HG02678 (cell line): ENCODE measurements around the gene CYREN.
"Not testable (repeated sequence)": the region's sequence is repeated elsewhere in the genome, so short reads cannot be mapped to it uniquely, and the experiment has no call there.

Experiments
- ATAC-seq: cut with Tn5 transposase; IDR thresholded peaks from one replicate; pipeline ENCODE4 v1.9.1; 2021; ENCODE audit warnings: mild to moderate bottlenecking, moderate library complexity; ENCODE audit not compliant: unreplicated experiment

The CYREN gene

DNA sequence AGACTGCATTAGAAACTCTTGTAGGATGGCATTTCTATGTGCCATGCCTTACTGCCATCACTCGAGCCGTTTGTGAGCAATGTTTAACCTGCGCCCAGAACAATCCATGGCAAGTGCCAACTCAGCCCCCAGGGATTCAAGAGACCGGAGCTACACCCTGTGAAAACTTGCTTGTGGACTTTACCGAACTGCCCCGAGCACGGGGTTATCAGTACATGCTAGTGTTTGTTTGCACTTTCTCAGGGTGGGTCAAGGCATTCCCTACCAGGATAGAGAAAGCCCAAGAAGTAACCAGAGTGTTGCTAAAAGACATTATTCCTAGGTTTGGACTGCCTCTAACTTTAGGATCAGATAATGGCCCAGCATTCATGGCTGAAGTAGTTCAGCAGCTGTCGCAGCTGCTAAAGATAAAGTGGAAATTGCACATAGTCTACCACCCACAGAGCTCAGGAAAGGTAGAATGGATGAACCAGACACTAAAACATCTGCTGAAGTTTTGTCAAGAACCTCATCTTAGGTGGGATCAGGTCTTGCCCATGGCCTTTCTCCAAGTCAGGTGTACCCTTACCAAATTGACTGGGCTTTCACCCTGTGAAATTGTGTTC lies 8.9 kb upstream of the CYREN start:
- no peak for ATAC-seq

DNA sequence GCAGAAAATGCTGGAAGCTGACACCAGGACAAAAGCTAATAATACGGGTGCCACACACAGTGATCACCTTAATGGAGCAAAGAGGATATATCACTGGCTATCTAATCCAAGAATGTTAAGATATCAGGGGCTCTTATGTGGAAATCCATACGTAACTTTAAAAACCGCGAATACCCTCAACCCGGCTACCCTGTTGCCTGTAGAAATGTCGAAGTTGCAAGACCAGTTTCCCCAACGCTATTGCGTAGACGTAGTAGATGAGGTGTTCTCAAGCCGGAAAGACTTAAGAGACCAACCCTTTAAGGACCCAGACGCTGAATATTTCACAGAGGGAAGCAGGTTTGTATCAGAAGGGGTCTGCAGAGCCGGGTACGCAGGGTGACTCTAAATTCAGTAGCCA lies 7.9 kb upstream of the CYREN start:
- no peak for ATAC-seq

DNA sequence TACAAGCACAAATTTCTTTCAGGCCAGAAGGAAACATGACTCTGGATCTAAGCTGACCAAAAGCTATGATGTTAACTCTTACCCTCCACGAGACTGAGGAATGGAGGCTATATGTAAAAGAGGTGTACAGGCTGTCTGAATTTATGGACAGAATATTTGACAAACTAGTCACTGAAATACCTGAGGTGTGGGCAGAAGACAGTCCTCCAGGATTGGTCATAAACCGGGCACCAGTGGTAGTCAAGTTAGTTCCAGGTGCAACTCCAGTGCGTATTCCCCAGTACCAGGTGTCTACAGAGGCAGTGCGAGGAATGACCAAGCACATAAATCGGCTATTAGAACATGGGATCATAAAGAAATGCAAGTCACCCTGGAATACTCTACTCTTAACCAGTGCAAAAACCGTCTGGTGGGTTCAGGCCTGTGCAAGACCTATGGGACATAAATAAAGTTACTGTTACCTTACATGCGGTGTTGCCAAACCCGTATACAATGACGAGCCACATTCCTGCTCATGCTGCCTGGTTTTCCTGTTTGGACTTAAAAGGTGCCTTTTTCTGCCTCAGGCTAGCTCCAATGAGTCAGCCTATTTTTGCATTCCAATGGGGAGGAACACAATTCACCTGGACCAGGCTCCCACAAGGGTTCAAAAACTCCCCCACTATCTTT lies 6.7 kb upstream of the CYREN start:
- ATAC-seq, result no peak

DNA sequence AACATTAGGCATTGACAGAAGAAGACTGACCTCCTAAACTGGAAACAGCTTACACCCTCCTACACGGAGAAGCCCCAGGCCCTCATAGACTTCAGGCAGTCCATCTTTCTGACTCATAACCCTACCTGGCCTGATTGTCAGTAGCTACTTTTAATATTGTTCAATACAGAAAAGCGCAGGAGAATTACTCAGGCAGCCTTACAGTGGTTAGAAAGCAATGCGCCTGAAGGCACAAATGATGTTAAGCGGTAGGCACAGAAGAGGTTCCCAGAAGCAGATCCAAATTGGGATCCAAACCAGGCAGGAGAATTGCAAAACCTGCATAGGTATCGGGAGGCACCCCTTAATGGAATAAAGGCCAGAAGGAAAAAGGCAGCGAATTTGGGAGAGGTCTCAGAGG lies 5.4 kb upstream of the CYREN start:
- no peak for ATAC-seq

DNA sequence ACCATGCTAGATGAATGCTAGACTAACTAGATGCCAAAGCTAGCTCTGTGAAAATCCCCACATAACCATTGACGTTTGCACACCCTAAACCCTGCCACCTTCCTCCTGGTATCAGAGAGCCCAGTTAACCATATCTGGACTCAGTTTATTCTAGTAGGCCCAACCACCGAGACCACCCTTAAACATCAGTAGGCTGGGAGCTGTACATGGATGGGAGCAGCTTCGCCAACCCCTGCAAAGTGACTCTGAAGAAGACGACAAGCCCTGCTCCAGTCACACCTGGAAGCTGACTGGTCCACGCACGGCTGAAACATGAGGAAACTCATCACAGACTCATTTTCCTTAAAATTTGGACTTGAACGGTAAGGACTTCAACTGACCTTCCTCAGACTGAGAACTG lies 4.4 kb upstream of the CYREN start:
- ATAC-seq, result no peak

GRCh38 chr7:135173916-135174315 lies 3.4 kb upstream of the CYREN start:
- not testable (repeated sequence) for ATAC-seq

DNA sequence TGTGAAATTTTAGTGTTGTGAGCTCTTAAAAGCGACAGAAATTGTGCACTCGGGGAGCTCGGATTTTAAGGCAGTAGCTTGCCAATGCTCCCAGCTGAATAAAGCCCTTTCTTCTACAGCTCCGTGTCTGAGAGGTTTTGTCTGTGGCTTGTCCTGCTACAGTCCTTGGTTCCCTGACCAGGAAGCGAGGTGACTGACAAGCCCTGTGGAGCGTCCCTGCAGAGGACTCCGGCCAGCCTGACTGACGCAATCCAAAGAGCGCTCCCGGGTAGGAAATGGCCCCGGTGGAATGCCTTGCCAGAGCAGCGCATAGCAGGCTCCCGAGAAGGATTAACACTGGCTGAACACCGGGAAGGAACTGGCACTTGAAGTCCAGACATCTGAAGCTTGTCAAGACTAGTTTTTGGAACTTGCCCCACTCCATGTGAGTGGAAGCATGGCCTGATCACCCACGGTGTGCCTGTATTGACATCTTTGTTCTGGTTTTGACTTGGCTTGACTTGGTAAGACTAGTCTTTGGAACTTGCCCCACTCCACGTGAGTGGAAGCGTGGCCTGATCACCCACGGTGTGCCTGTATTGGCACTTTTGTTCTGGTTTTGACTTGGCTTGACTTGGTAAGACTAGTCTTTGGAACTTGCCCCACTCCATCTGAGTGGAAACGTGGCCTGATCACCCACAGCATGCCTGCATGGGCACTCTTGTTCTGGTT lies 1.2 kb upstream of the CYREN start:
- ATAC-seq, result not testable (repeated sequence)

- peak; percentile 26 for ATAC-seq
These were observed 533 bp upstream of the CYREN start for GRCh38 chr7:135170998-135171481.

- ATAC-seq, result no peak
These were observed 588 bp downstream of the CYREN start for GRCh38 chr7:135169964-135170273.

- ATAC-seq, result peak; percentile 43
These were observed 1.2 kb downstream of the CYREN start for GRCh38 chr7:135169141-135169963.

DNA sequence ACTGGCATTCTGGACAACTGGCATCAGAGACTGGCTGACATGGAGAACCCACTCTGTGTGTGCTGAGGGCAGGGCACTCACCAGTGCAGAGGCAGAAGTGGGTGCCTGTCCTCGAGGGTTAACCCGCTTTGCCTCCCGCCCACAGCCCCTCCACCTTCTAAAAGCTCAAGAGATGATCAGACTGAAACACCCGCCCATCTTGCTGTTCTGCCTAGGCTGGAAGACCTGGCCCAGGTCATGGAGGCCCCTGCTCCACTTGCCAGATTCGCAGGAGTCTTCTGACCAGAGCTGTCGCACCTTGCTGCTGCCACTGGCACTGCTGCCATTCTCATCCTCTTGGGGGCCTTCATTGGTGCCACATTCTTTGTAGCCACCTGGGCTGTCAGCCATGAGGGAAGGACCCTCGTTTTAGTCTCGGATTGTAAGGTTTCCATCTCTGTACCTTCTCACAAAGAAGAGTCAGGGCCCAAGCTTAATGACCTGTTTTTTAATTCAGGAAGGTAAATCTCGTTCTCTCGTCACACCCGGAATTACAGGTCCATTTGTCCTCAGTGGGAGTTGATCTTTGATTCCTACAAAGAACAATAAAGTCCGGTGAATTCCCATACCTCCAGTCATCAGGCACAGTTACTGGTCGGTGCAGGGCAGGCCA lies 1.9 kb downstream of the CYREN start:
- ATAC-seq, result no peak

- ATAC-seq, result no peak
These were observed 2.5 kb downstream of the CYREN start for GRCh38 chr7:135168001-135168400.

- no peak for ATAC-seq
These were observed 3.1 kb downstream of the CYREN start for GRCh38 chr7:135167365-135167917.

DNA sequence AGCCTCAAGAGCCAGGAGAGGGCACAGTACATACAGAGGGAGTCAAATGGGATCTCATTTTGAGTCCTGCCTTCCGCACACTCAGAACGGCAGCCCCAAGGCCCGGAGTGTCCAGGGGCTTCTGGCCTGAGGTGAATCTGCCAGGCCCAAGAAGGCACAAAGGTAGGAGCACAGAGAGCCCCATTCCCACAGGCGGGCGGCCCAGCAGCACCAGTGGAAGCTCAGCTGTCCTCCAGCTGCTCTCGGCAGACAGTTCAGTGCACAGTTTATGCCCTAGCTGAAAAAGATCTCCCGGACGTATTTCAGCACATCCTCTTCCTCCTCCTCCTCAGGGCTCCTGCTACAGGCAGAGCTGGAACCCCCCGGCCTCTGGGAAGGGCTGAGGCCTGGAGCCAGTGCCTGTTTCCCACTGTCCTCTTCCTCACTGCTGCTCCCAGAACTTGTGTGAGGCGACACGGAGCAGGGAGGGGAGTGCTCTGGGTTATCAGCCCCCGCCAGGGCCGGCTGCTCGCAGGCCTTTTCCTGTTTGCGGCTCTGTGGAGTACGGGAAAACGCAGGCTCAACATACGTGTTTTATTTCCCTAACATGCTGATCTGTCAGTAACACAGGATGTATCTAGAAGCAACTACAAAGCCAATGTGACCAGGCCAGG lies 4.0 kb downstream of the CYREN start:
- ATAC-seq, result no peak

DNA sequence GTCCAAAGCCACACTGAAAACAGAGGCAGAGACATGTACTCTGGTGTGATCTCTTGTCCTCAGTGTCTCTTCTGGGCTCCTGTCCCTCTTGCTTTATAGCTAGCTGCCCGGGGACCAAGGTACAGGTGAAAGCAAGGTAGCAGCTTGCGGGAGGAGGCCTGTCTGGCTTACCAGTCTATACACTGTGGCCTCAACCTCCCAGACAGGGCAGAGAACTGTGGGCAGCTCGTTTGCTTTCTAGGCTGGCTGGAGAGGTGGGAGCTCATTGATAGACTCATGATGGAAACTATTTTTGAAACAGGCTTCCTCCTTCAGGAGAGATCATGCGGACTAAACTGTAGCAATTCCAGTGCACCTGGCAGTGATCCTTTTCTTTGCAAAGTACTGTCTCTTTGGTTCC lies 4.6 kb downstream of the CYREN start:
- no peak for ATAC-seq

DNA sequence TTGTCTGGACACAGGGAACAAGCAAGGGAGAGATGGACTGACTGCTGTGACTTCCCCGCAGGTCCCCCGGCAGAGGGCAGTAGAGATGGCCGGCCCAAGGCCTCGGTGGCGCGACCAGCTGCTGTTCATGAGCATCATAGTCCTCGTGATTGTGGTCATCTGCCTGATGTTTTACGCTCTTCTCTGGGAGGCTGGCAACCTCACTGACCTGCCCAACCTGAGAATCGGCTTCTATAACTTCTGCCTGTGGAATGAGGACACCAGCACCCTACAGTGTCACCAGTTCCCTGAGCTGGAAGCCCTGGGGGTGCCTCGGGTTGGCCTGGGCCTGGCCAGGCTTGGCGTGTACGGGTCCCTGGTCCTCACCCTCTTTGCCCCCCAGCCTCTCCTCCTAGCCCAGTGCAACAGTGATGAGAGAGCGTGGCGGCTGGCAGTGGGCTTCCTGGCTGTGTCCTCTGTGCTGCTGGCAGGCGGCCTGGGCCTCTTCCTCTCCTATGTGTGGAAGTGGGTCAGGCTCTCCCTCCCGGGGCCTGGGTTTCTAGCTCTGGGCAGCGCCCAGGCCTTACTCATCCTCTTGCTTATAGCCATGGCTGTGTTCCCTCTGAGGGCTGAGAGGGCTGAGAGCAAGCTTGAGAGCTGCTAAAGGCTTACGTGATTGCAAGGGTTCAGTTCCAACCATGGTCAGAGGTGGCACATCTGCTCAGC lies 6.0 kb downstream of the CYREN start:
- ATAC-seq, result no peak

DNA sequence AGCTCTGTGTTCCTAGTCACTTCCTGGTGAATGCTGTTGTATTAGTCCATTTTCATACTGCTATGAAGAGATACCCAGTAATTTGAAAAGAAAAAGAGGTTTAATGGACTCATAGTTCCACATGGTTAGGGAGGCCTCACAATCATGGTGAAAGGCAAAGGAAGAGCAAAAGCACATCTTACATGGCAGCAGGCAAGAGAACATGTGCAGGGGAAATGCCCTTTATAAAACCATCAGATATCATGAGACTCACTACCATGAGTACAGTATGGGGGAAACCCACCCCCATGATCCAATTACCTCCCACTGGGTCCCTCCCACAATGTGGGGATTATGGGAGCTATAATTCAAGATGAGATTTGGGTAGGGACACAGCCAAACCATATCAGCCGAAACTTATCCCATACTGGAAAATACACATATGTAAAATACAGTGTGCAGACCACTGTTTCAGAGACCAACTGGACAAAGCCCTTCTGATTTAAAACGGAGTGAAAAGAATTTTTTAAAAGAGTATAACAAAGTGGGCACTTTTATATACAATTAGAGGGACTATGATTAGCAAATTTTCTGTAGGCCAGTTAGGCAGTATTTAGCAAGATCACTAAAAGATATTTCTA lies 8.0 kb downstream of the CYREN start:
- no peak for ATAC-seq

GRCh38 chr7:135161669-135162068 lies 8.8 kb downstream of the CYREN start:
- no peak for ATAC-seq
